Head of caudate nucleus (tissue), 42 donors: ENCODE data around the gene FAM107A.

Experiments used
- DNase-seq, 42 donors: peaks; one replicate each; pipeline versions ENCODE4 v3.0.0 to v3.0.0-alpha.2; 2020 to 2021; ENCODE audit warnings: mixed read lengths in 7 of 42
- intact Hi-C: fragments of 100-400 bp; cut with DNase I; formaldehyde crosslinking; loops from one replicate; pipeline ENCODE4 v1.15.0; 2022

FAM107A gene

DNA sequence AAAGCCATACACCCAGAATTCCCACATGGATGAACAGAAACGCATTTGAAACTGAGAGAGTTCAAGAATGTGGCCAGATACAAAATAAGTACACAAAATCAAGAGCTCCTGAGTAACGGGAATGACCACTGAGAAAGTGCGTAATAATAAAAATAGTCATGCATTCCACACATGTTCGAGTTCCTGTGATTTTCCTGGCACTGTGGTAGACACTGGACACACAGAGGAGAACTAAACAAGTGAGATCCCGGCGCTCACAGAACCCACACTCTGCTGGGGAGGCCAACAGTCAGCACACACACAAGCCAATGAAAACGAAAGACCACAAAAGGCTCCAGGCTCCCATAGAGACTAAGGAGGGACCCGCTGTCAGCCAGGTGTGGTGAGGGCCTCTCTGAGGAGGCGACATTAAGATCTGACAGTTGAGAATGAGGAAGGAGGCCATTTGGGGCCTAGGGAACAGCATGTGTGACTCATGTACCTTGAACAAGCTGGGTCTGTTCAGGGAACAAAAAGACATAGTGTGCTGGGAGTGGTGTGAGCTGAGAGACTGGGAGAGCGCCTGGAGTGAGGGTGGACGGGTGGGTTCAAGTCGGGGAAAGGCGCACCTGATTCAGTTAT lies 5.1 kb downstream of the FAM107A start:
- DNase-seq, result peak in 1 of 42 donors; percentile 2
- intact Hi-C loops, result no loop called here

DNA sequence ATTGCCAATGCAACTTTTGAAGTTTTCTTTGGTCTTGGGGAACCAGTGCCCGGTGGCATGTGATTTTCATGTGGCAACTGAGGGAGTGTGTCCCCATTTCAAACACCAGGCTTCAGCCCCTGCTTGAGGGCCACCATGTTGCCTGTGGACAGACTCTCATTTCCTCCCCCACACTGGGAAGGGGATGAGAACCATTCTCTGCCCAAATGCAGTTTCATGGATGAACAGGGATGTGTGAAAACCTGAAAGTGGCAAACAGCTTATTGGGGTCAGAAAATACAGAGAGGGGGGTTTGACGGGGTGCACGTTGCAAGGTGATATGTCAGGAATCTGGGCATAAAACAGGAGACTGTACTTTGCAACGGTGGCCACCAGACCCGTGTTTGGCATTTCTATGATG lies 6.3 kb downstream of the FAM107A start:
- intact Hi-C loops, result no loop called here
- peak in 3 of 42 donors; percentile 2 to 27 (median 23) for DNase-seq

DNA sequence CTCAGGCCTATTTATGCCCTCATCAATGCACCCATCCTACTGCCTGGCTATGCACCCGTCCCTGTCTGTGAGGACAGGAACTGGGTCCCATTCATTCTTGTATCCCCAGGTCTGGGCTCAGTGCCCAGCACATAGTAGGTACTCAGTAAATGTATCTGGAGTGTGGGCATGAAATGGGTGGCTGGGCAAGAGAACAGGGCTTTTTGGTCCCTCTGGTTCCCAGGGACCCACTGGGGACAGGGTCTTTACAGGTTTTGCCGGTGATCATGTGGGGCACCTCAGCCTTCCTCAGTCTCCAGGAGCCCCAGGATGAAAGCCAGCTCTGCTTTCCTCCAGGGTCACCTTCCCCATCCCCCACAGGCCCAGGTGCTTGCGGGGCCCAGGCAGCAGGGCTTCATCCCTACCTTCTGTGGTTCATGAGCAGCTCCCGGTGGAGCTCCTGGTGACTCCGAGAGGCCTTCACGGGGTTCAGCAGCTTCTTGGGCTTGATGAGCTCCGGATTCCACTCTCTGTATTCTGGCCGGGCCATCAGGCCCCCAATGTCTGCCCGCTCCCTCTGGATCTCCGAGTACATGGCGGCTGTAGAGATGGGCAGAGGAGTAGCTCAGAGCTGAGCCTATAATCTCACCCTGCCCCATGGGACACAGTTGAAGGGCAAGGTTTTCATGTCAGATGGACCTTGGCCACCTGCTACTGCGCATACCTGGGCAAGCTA lies 7.7 kb downstream of the FAM107A start:
- DNase-seq, result peak in 4 of 42 donors; percentile 13 to 34 (median 27)
- intact Hi-C loops, result loop anchor here (2.0 kb wide), 1 partner anchor 61 kb away; no protein-coding TSS in a partner anchor

GRCh38 chr3:58568572-58569286 lies 8.5 kb downstream of the FAM107A start:
- intact Hi-C loops, result loop anchor here (2.0 kb wide), 1 partner anchor 62 kb away; no protein-coding TSS in a partner anchor
- peak; percentile 38 to 95 (median 88) for DNase-seq

- intact Hi-C loops, result no loop called here
- DNase-seq, result peak in 5 of 42 donors; percentile 12 to 40 (median 25)
Observed at GRCh38 chr3:58567251-58567515, 10.0 kb downstream of the FAM107A start.

- DNase-seq, result peak in 5 of 42 donors; percentile 6 to 31 (median 22)
- intact Hi-C loops, result no loop called here
Observed at GRCh38 chr3:58566398-58567250, 10.6 kb downstream of the FAM107A start.

DNA sequence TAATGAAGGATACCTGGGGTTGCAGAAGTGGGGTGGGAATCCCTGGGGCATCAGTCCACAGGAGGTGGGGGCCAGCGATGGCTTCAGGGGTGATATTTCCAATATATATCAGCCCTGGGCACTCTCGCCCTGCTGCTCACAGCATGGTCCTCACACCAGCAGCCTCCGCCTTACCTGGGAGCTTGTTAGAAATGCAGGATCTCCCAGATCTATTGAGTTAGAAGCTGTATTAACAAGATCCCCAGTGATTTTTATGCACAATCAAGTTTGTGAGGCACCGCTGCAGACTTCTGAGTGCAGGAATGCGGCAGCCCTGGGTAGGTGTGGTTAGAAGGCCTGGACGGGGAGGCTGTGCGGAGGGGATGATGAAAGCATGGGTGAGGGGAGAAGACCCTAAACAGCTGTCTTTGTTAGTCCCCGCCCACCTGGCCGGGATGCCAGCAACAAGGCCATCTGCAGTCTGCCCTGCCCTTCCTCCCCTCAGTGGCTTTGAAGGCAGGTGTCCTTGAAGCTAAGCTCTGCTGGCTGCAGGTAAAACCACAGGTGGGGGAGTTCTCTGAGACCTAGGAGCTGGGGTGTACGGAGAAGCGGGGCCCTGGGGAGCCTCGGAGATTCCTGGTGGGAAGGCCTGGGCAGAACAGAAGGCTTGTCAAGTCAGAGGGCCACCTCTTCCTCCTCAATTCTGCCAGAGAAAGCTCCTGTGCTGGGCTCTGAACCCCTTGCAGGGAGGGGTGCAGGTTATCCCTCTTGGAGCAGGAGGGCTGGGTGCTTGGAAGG lies 11.4 kb downstream of the FAM107A start:
- intact Hi-C loops, result no loop called here
- peak in 5 of 42 donors; percentile 9 to 28 (median 20) for DNase-seq

DNA sequence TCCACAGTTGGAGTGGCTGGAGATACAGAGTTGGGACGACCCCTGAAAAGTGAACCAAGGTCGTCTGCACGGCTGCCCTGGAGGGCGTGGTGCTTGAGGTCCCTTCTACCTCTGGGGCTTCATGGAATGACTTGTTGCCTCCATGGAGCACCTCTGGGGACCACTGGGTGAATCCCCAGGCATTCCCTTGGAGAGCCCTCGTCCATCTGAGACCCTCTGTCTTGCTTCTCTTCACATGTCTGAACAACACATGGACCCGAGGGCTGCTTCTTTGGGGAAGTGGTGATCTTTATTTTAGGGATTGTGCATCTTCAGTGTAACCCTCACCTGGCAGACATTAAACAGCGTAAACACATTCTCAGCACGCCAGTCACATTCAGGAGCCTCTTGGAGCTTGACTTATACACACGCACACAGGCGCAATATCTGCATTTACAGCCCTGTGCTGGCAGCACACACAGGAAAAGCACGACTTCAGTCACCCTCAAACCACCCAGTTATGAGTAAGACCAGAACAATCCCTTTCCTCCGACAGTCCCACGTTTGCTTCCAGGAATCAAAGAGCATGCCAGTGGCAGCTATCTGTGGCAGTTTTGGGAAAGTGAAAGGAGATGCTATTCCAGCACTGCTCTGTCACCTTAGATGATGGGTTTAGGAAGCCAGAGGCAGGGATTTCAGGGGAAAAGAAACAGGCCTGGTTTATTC lies 12.6 kb downstream of the FAM107A start:
- peak in 3 of 42 donors; percentile 13 to 38 (median 35) for DNase-seq

GRCh38 chr3:58564054-58564453 lies 13.1 kb downstream of the FAM107A start:
- DNase-seq, result peak in 1 of 42 donors; percentile 21
- intact Hi-C loops, result no loop called here

More for the DNA sequence above, 12.6 kb downstream of the FAM107A start:
- intact Hi-C loops, result no loop called here

DNA sequence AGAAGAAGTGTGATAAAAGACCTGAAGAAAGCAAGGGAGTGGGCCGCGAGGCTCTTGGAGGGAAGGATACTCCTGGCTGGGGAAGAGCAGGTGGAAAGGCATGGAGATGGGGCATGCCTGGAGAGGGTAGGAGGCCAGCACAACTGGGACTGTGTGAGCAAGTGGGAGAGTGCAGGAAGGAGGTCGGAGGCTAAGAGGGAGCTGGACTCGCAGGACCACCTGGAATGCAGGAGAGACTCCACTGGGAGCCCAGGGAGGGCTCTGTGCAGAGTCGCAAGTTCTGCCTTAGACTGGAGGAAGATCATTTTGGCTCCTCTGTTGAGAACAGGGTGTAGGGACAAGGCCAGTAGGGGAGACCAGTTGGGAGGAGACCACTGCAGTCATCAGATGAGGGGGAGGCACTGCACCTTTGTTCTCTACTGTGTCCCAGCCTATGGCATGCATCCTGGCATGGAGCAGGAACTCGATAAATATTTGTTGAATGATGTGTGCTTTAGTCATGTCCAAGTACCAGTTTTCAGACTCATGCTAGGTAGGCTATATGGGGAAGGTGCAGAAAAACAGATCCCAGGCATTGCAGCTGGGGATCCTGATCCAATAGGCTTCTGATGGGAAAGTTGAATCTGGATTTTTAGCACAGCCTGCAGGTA lies 13.7 kb downstream of the FAM107A start:
- DNase-seq, result peak in 3 of 42 donors; percentile 3 to 35 (median 23)
- intact Hi-C loops, result no loop called here

GRCh38 chr3:58562498-58562897 lies 14.7 kb downstream of the FAM107A start:
- intact Hi-C loops, result no loop called here

GRCh38 chr3:58560771-58561311 lies 16.4 kb downstream of the FAM107A start:
- DNase-seq, result peak in 3 of 42 donors; percentile 15 to 41 (median 23)
- intact Hi-C loops, result no loop called here

More at GRCh38 chr3:58562498-58562897, 14.7 kb downstream of the FAM107A start:
- DNase-seq, result peak in 3 of 42 donors; percentile 1 to 29 (median 24)

- peak in 2 of 42 donors; percentile 4 to 29 for DNase-seq
- intact Hi-C loops, result no loop called here
Observed at GRCh38 chr3:58559586-58559985, 17.6 kb downstream of the FAM107A start.

GRCh38 chr3:58557491-58557890 lies 19.7 kb downstream of the FAM107A start:
- DNase-seq, result peak in 1 of 42 donors; percentile 7
- intact Hi-C loops, result no loop called here

- peak in 2 of 42 donors; percentile 11 to 40 for DNase-seq
Observed at GRCh38 chr3:58556761-58557221, 20.4 kb downstream of the FAM107A start.

GRCh38 chr3:58556001-58556400 lies 21.2 kb downstream of the FAM107A start:
- intact Hi-C loops, result no loop called here
- DNase-seq, result peak in 3 of 42 donors; percentile 4 to 16 (median 12)

More at GRCh38 chr3:58556761-58557221, 20.4 kb downstream of the FAM107A start:
- intact Hi-C loops, result no loop called here
